M059J (cell line): ENCODE results near the gene CFDP1. TPM values are rescaled to one million over a fixed set of nuclear protein-coding genes. Genes with fewer than 3 reads are reported as not detected.

Experiments
- DNase-seq: peaks from one replicate; pipeline ENCODE4 v3.0.0-alpha.2; 2012; ENCODE audit warnings: low read depth
- total RNA-seq: library from RNA; depleted of rRNA; stranded (reverse); fragments of >200 nt; shearing (Covaris generic); gene quantifications from 2 replicates; pipeline ENCODE4 v1.2.3, GENCODE V29; 2014; rRNA removed

CFDP1 gene
- total RNA-seq, 1 experiment from 2014 or later, result 111 TPM

- peak; percentile 91 for DNase-seq
Observed at GRCh38 chr16:75251280-75252048, 181.8 kb downstream of the CFDP1 start, which contains the start of gene BCAR1. BCAR1 (minus strand) TSS chr16:75251624; CDS start chr16:75251482, 142 bp downstream.

- peak; percentile 48 for DNase-seq
Observed at GRCh38 chr16:75250809-75251279, 182.5 kb downstream of the CFDP1 start.

GRCh38 chr16:75250089-75250808 is 183.1 kb downstream of the CFDP1 start:
- peak; percentile 44 for DNase-seq

GRCh38 chr16:75249441-75249840 is 183.9 kb downstream of the CFDP1 start:
- DNase-seq, result no peak

GRCh38 chr16:75248536-75249380 is 184.5 kb downstream of the CFDP1 start:
- DNase-seq, result no peak

GRCh38 chr16:75248142-75248535 is 185.2 kb downstream of the CFDP1 start:
- no peak for DNase-seq

- DNase-seq, result no peak
Observed at GRCh38 chr16:75247249-75247648, 186.1 kb downstream of the CFDP1 start.

GRCh38 chr16:75246504-75247205 is 186.6 kb downstream of the CFDP1 start:
- no peak for DNase-seq

GRCh38 chr16:75244844-75245758 is 188.2 kb downstream of the CFDP1 start:
- peak; percentile 99 for DNase-seq

GRCh38 chr16:75244225-75244809 is 189.0 kb downstream of the CFDP1 start:
- peak; percentile 84 for DNase-seq

Other genes with a start within 250 kb of the CFDP1 start
- gene CTRB2, start 226.3 kb downstream of the CFDP1 start, total RNA-seq, result not detected in 2 replicates
- not detected in 2 replicates for gene CTRB1, start 214.5 kb downstream of the CFDP1 start, total RNA-seq
- 47.3 and 80.5 TPM in 2 replicates for gene BCAR1, start 181.9 kb downstream of the CFDP1 start, total RNA-seq
- 17.5 and 27.5 TPM in 2 replicates for gene TMEM170A, start 31.2 kb upstream of the CFDP1 start, total RNA-seq
- gene CHST6, start 61.9 kb upstream of the CFDP1 start, total RNA-seq, result 0.98 and 1.4 TPM in 2 replicates
- gene CHST5, start 102.6 kb upstream of the CFDP1 start, total RNA-seq, result not detected in 2 replicates
- gene TMEM231, start 122.7 kb upstream of the CFDP1 start, total RNA-seq, result 11.0 and 13.3 TPM in 2 replicates
- 71.8 and 87.7 TPM in 2 replicates for gene GABARAPL2, start 132.9 kb upstream of the CFDP1 start, total RNA-seq
- gene ADAT1, start 189.8 kb upstream of the CFDP1 start, total RNA-seq, result 77.2 and 121 TPM in 2 replicates
- gene KARS1, start 214.2 kb upstream of the CFDP1 start, total RNA-seq, result 180 and 185 TPM in 2 replicates
- 52.9 and 65.4 TPM in 2 replicates for gene TERF2IP, start 214.3 kb upstream of the CFDP1 start, total RNA-seq
- not detected in 2 replicates for gene CPHXL2, start 243.5 kb upstream of the CFDP1 start, total RNA-seq